ENCODE data around the gene MKS1.

- TF ChIP-seq GATA2 (IDR thresholded peaks at IDR 0.05; ENCODE audit: low read depth, low read length): no peak
- no peak for TF ChIP-seq GATA3 (IDR thresholded peaks at IDR 0.05; ENCODE audit: low read depth, low read length)
Measured at GRCh38 chr17:58170622-58171021, 48.4 kb downstream of the MKS1 start.

Measured in SH-SY5Y (cell line).